ENCODE data around the gene BEST1. TPM values are rescaled to one million over a fixed set of nuclear protein-coding genes. Genes with fewer than 3 reads are reported as not detected.
A peak's percentile ranks its signal among the peaks of the same experiment; 100 is the strongest.

BEST1 gene
- total RNA-seq, 1 experiment from 2014 or later, result 0.81 TPM

DNA sequence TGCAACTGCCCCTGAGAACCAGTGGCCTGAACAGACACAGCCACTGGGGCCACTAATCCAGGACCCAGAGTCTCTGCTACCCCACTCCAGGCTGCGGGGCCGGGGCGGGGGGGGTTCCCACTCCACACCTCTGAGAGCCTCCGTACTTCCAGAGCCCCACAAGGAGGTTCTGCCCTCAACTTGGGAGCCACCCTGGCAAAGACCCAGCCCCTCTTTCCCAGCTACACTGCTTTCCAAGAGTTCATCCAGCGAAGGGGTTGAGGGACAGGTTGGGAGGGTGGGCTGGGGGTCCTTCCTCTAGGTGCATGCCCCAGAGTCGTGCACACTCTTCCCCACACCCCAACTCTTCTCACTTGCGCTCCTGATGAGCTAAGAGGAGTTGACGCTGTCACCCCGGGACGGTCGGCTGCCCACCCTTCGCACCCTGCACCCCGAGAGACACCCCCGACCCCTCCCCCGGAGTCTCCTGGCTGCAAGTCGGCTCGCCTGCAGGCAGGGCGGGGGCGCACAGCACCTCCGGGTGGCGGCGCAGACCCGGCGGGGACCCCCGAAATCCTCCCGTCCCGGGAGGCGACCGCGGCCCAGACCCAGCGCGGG is 33.3 kb upstream of the BEST1 start:
- Histone ChIP-seq H4K20me1 (ENCODE audit: insufficient read depth) (no peaks in the 10 kb centered on the region), H3K79me2 (ENCODE audit: low read depth) (no peaks in the 10 kb centered on the region), H3K27ac (no peak overlapping the region), H3K27me3 (ENCODE audit: insufficient read depth, low read depth) (peaks cover 24% of the 10 kb centered on the region), H3K36me3 (ENCODE audit: low read depth) (no peaks in the 10 kb centered on the region), H3K4me1 (replicated peaks; ENCODE audit: insufficient read depth) (no peaks in the 10 kb centered on the region; the same call in 1 of the 2 replicates), H3K9me3 (ENCODE audit: insufficient read depth, low read depth) (no peaks in the 10 kb centered on the region), H3K4me2 (peak overlapping the region; percentile 92), H3K4me3 (peak overlapping the region; percentile 61; the same call in 1 of the 2 replicates), H3F3A (ENCODE audit: insufficient read depth, low read depth) (peaks cover 15% of the 10 kb centered on the region; the same call in 1 of the 2 replicates), H2AFZ (peak overlapping the region; percentile 80), H3K9me2 (ENCODE audit: insufficient read depth) (no peaks in the 10 kb centered on the region)
- POLR2A ChIA-PET (ENCODE audit: unreplicated experiment), result no interaction called here
- CTCF ChIA-PET, result no interaction called here
- no peak for TF ChIP-seq EZH2 (IDR thresholded peaks at IDR 0.05; ENCODE audit: low read depth)
- TF ChIP-seq, protein P1, sequence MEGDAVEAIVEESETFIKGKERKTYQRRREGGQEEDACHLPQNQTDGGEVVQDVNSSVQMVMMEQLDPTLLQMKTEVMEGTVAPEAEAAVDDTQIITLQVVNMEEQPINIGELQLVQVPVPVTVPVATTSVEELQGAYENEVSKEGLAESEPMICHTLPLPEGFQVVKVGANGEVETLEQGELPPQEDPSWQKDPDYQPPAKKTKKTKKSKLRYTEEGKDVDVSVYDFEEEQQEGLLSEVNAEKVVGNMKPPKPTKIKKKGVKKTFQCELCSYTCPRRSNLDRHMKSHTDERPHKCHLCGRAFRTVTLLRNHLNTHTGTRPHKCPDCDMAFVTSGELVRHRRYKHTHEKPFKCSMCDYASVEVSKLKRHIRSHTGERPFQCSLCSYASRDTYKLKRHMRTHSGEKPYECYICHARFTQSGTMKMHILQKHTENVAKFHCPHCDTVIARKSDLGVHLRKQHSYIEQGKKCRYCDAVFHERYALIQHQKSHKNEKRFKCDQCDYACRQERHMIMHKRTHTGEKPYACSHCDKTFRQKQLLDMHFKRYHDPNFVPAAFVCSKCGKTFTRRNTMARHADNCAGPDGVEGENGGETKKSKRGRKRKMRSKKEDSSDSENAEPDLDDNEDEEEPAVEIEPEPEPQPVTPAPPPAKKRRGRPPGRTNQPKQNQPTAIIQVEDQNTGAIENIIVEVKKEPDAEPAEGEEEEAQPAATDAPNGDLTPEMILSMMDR (conservative IDR thresholded peaks at IDR 0.05), result no peak
- intact Hi-C loops (cut with micrococcal nuclease; ENCODE audit: unreplicated experiment), result no loop called here
- no TSS peak for BruUV-seq (replicated peaks)
- no peak for DNase-seq

GRCh38 chr11:61917334-61918109 is 32.6 kb upstream of the BEST1 start, which contains the start of gene RAB3IL1:
TSS of gene RAB3IL1 (minus strand) at chr11:61917566. CDS start at chr11:61917367, 199 bp downstream.
- Histone ChIP-seq H3K9me3 (ENCODE audit: insufficient read depth, low read depth) (no peaks in the 10 kb centered on the region), H3K4me1 (replicated peaks; ENCODE audit: insufficient read depth) (no peaks in the 10 kb centered on the region; the same call in 1 of the 2 replicates), H3K36me3 (ENCODE audit: low read depth) (no peaks in the 10 kb centered on the region), H4K20me1 (ENCODE audit: insufficient read depth) (no peaks in the 10 kb centered on the region), H3F3A (ENCODE audit: insufficient read depth, low read depth) (peaks cover 15% of the 10 kb centered on the region; the same call in 1 of the 2 replicates), H2AFZ (peak within 1 kb of the TSS; percentile 80), H3K4me2 (peak within 1 kb of the TSS; percentile 92), H3K4me3 (peak within 1 kb of the TSS; percentile 61; the same call in 1 of the 2 replicates), H3K9me2 (ENCODE audit: insufficient read depth) (no peaks in the 10 kb centered on the region), H3K27ac (no peak within 1 kb of the TSS), H3K79me2 (ENCODE audit: low read depth) (no peaks in the 10 kb centered on the region), H3K27me3 (ENCODE audit: insufficient read depth, low read depth) (peaks cover 24% of the 10 kb centered on the region)
- CTCF ChIA-PET, result no interaction called here
- intact Hi-C loops (cut with micrococcal nuclease; ENCODE audit: unreplicated experiment), result no loop called here
- DNase-seq, result peak in 1 of 2 experiments; percentile 52
- no peak for TF ChIP-seq EZH2 (IDR thresholded peaks at IDR 0.05; ENCODE audit: low read depth)
- POLR2A ChIA-PET (ENCODE audit: unreplicated experiment), result no interaction called here
- BruUV-seq (replicated peaks), result no TSS peak

DNA sequence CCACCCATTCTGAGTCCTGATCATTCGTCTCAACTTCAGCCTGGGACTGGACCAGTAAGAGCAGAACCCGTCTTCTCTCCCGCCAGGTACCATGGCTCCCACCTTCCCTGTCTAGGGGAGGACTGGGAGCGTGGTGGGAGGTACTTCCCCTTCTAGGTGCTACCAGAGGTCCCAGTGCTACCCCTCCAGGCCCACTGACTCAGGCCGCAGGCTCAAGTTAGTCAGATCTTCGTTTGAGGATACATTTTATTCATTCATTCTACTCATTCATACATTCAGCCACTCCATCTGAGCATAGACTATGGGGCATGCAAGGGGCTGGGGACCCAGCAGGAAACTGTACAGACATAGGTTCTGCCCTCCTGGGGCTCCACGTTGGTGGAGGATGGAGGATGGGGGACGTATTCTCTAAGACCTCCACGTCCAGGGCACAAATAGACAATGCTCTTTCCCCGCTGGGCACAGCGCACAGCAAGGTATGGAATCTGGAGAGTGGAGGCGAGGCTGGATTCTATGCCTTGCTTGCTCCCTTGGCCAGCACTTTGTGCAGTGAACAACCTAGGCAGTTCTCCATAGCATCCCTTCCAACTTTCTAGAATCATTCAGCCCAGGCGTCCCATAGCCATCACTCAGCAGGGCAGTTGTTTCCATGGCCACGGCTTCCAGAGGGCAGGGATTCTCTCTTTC is 31.8 kb upstream of the BEST1 start:
- Histone ChIP-seq H3K9me3 (ENCODE audit: insufficient read depth, low read depth) (no peaks in the 10 kb centered on the region), H3F3A (ENCODE audit: insufficient read depth, low read depth) (peaks cover 20% of the 10 kb centered on the region; the same call in 1 of the 2 replicates), H3K4me3 (no peak overlapping the region), H3K9me2 (ENCODE audit: insufficient read depth) (no peaks in the 10 kb centered on the region), H3K27me3 (ENCODE audit: insufficient read depth, low read depth) (peaks cover 24% of the 10 kb centered on the region), H3K4me2 (peak overlapping the region; percentile 92), H2AFZ (no peak overlapping the region), H3K4me1 (replicated peaks; ENCODE audit: insufficient read depth) (peaks cover 1% of the 10 kb centered on the region; the same call in 1 of the 2 replicates), H3K27ac (no peak overlapping the region), H4K20me1 (ENCODE audit: insufficient read depth) (no peaks in the 10 kb centered on the region), H3K79me2 (ENCODE audit: low read depth) (no peaks in the 10 kb centered on the region), H3K36me3 (ENCODE audit: low read depth) (no peaks in the 10 kb centered on the region)
- intact Hi-C loops (cut with micrococcal nuclease; ENCODE audit: unreplicated experiment), result no loop called here
- CTCF ChIA-PET, result no interaction called here
- BruUV-seq (replicated peaks), result no TSS peak
- no peak for DNase-seq
- TF ChIP-seq, protein P1 (conservative IDR thresholded peaks at IDR 0.05), result no peak
- no peak for TF ChIP-seq EZH2 (IDR thresholded peaks at IDR 0.05; ENCODE audit: low read depth)
- POLR2A ChIA-PET (ENCODE audit: unreplicated experiment), result interaction anchor here (0.6 kb wide), 1 partner anchor 44 kb away, joined by 5 read pairs; no protein-coding TSS in a partner anchor

All from PC-9 (cell line).